ENCODE results near the gene NPPC. TPM values are rescaled to one million over a fixed set of nuclear protein-coding genes. Genes with fewer than 3 reads are reported as not detected.
"Not testable (repeated sequence)": the region's sequence is repeated elsewhere in the genome, so short reads cannot be mapped to it uniquely, and the experiment has no call there.

The NPPC gene
- total and polyA plus RNA-seq, 5 donors from 2014 or later, result not detected

GRCh38 chr2:231890896-231891513 is 35.2 kb downstream of the NPPC start:
- Histone ChIP-seq H3K36me3 (ENCODE audit: control insufficient read depth, insufficient read depth, low read length) (no peaks in the 10 kb centered on the region), H3K4me3 (ENCODE audit: low read depth, low read length) (no peak overlapping the region), H3K27ac (ENCODE audit: insufficient read depth, low read length, poor library complexity, severe bottlenecking) (no peak overlapping the region), H3K9me3 (ENCODE audit: control insufficient read depth in 2 of 2, low read length in 2 of 2) (peaks cover 0 to 2% of the 10 kb centered on the region in 2 experiments), H3K27me3 (ENCODE audit: control insufficient read depth, insufficient read depth, low read length) (peaks cover 2% of the 10 kb centered on the region), H3K4me1 (ENCODE audit: control insufficient read depth, insufficient read depth, low read length, poor library complexity, severe bottlenecking) (no peaks in the 10 kb centered on the region)
- Mint-ChIP-seq H3K36me3 (no peaks in the 10 kb centered on the region), H3K27me3 (peaks cover 21% of the 10 kb centered on the region), H3K9me3 (peaks cover 0 to 7% (median 0%) of the 10 kb centered on the region in 7 donors), H3K27ac (no peak overlapping the region), H3K4me1 (no peaks in the 10 kb centered on the region), H3K4me3 (no peak overlapping the region)
- ATAC-seq (ENCODE audit: low read depth in 2 of 2) (no peak), DNase-seq (no peak)

- Mint-ChIP-seq H3K4me3 (no peak overlapping the region), H3K36me3 (no peaks in the 10 kb centered on the region), H3K27ac (no peak overlapping the region), H3K9me3 (peaks cover 0 to 7% (median 0%) of the 10 kb centered on the region in 7 donors), H3K27me3 (peaks cover 29% of the 10 kb centered on the region), H3K4me1 (no peaks in the 10 kb centered on the region)
- no peak overlapping the region for H3K4me3 ChIP-seq (ENCODE audit: low read depth, low read length)
- no peak for ATAC-seq (ENCODE audit: low read depth in 2 of 2)
- DNase-seq, result no peak
- H3K9me3 ChIP-seq (ENCODE audit: control insufficient read depth in 2 of 2, low read length in 2 of 2), result peaks cover 0 to 4% of the 10 kb centered on the region in 2 experiments
- H3K27me3 ChIP-seq (ENCODE audit: control insufficient read depth, insufficient read depth, low read length), result peaks cover 6% of the 10 kb centered on the region
- no peaks in the 10 kb centered on the region for H3K36me3 ChIP-seq (ENCODE audit: control insufficient read depth, insufficient read depth, low read length)
- no peaks in the 10 kb centered on the region for H3K4me1 ChIP-seq (ENCODE audit: control insufficient read depth, insufficient read depth, low read length, poor library complexity, severe bottlenecking)
- no peak overlapping the region for H3K27ac ChIP-seq (ENCODE audit: insufficient read depth, low read length, poor library complexity, severe bottlenecking)
These were observed 38.4 kb downstream of the NPPC start for GRCh38 chr2:231887756-231888155.

- Mint-ChIP-seq H3K27ac (no peak overlapping the region), H3K4me3 (no peak overlapping the region), H3K9me3 (peaks cover 0 to 7% (median 0%) of the 10 kb centered on the region in 7 donors), H3K36me3 (no peaks in the 10 kb centered on the region), H3K27me3 (peaks cover 40% of the 10 kb centered on the region), H3K4me1 (no peaks in the 10 kb centered on the region)
- Histone ChIP-seq H3K4me3 (ENCODE audit: low read depth, low read length) (no peak overlapping the region), H3K9me3 (ENCODE audit: control insufficient read depth in 2 of 2, low read length in 2 of 2) (peaks cover 0 to 4% of the 10 kb centered on the region in 2 experiments), H3K27ac (ENCODE audit: insufficient read depth, low read length, poor library complexity, severe bottlenecking) (no peak overlapping the region), H3K27me3 (ENCODE audit: control insufficient read depth, insufficient read depth, low read length) (peaks cover 6% of the 10 kb centered on the region), H3K4me1 (ENCODE audit: control insufficient read depth, insufficient read depth, low read length, poor library complexity, severe bottlenecking) (no peaks in the 10 kb centered on the region), H3K36me3 (ENCODE audit: control insufficient read depth, insufficient read depth, low read length) (no peaks in the 10 kb centered on the region)
- no peak for ATAC-seq (ENCODE audit: low read depth in 2 of 2)
- DNase-seq, result no peak
These were observed 40.0 kb downstream of the NPPC start for GRCh38 chr2:231886071-231886681.

- Histone ChIP-seq H3K27ac (ENCODE audit: insufficient read depth, low read length, poor library complexity, severe bottlenecking) (no peak overlapping the region), H3K36me3 (ENCODE audit: control insufficient read depth, insufficient read depth, low read length) (no peaks in the 10 kb centered on the region), H3K4me3 (ENCODE audit: low read depth, low read length) (no peak overlapping the region), H3K4me1 (ENCODE audit: control insufficient read depth, insufficient read depth, low read length, poor library complexity, severe bottlenecking) (no peaks in the 10 kb centered on the region), H3K9me3 (ENCODE audit: control insufficient read depth in 2 of 2, low read length in 2 of 2) (peaks cover 0 to 4% of the 10 kb centered on the region in 2 experiments), H3K27me3 (ENCODE audit: control insufficient read depth, insufficient read depth, low read length) (peaks cover 6% of the 10 kb centered on the region)
- Mint-ChIP-seq H3K4me1 (peaks cover 0 to 4% (median 0%) of the 10 kb centered on the region in 4 donors), H3K27me3 (peaks cover 42% of the 10 kb centered on the region), H3K36me3 (no peaks in the 10 kb centered on the region), H3K9me3 (peaks cover 0 to 7% (median 2%) of the 10 kb centered on the region in 7 donors), H3K27ac (no peak overlapping the region), H3K4me3 (no peak overlapping the region)
- ATAC-seq (ENCODE audit: low read depth in 2 of 2) (no peak), DNase-seq (no peak)
These were observed 41.6 kb downstream of the NPPC start for GRCh38 chr2:231884438-231885140.

- ATAC-seq (ENCODE audit: low read depth in 2 of 2) (no peak), DNase-seq (no peak)
- peaks cover 0 to 4% (median 0%) of the 10 kb centered on the region in 4 donors for H3K4me1 Mint-ChIP-seq
- H3K27ac Mint-ChIP-seq, result no peak overlapping the region
- no peak overlapping the region for H3K27ac ChIP-seq (ENCODE audit: insufficient read depth, low read length, poor library complexity, severe bottlenecking)
- no peaks in the 10 kb centered on the region for H3K36me3 ChIP-seq (ENCODE audit: control insufficient read depth, insufficient read depth, low read length)
- H3K4me1 ChIP-seq (ENCODE audit: control insufficient read depth, insufficient read depth, low read length, poor library complexity, severe bottlenecking), result no peaks in the 10 kb centered on the region
- H3K9me3 Mint-ChIP-seq, result peaks cover 0 to 7% (median 2%) of the 10 kb centered on the region in 7 donors
- no peak overlapping the region for H3K4me3 ChIP-seq (ENCODE audit: low read depth, low read length)
- peaks cover 46% of the 10 kb centered on the region for H3K27me3 Mint-ChIP-seq
- H3K36me3 Mint-ChIP-seq, result no peaks in the 10 kb centered on the region
- H3K9me3 ChIP-seq (ENCODE audit: control insufficient read depth in 2 of 2, low read length in 2 of 2), result peaks cover 0 to 4% of the 10 kb centered on the region in 2 experiments
- peaks cover 6% of the 10 kb centered on the region for H3K27me3 ChIP-seq (ENCODE audit: control insufficient read depth, insufficient read depth, low read length)
- no peak overlapping the region for H3K4me3 Mint-ChIP-seq
These were observed 42.7 kb downstream of the NPPC start for GRCh38 chr2:231883468-231883881.

GRCh38 chr2:231882646-231883045 is 43.5 kb downstream of the NPPC start:
- Mint-ChIP-seq H3K36me3 (no peaks in the 10 kb centered on the region), H3K27me3 (peaks cover 41% of the 10 kb centered on the region), H3K9me3 (peaks cover 0 to 7% (median 2%) of the 10 kb centered on the region in 7 donors), H3K27ac (no peak overlapping the region), H3K4me3 (no peak overlapping the region), H3K4me1 (peaks cover 0 to 4% (median 0%) of the 10 kb centered on the region in 4 donors)
- H3K9me3 ChIP-seq (ENCODE audit: control insufficient read depth in 2 of 2, low read length in 2 of 2), result peaks cover 0 to 4% of the 10 kb centered on the region in 2 experiments
- H3K27me3 ChIP-seq (ENCODE audit: control insufficient read depth, insufficient read depth, low read length), result peaks cover 6% of the 10 kb centered on the region
- H3K36me3 ChIP-seq (ENCODE audit: control insufficient read depth, insufficient read depth, low read length), result no peaks in the 10 kb centered on the region
- ATAC-seq (ENCODE audit: low read depth in 2 of 2) (no peak), DNase-seq (no peak)
- H3K27ac ChIP-seq (ENCODE audit: insufficient read depth, low read length, poor library complexity, severe bottlenecking), result no peak overlapping the region
- no peak overlapping the region for H3K4me3 ChIP-seq (ENCODE audit: low read depth, low read length)
- H3K4me1 ChIP-seq (ENCODE audit: control insufficient read depth, insufficient read depth, low read length, poor library complexity, severe bottlenecking), result no peaks in the 10 kb centered on the region

- not testable (repeated sequence) for H3K9me3 Mint-ChIP-seq; H3K27ac Mint-ChIP-seq; DNase-seq; H3K4me1 ChIP-seq (ENCODE audit: control insufficient read depth, insufficient read depth, low read length, poor library complexity, severe bottlenecking); H3K9me3 ChIP-seq (ENCODE audit: control insufficient read depth in 2 of 2, low read length in 2 of 2); H3K4me3 Mint-ChIP-seq; H3K36me3 ChIP-seq (ENCODE audit: control insufficient read depth, insufficient read depth, low read length); H3K36me3 Mint-ChIP-seq; H3K4me1 Mint-ChIP-seq; H3K4me3 ChIP-seq (ENCODE audit: low read depth, low read length); H3K27ac ChIP-seq (ENCODE audit: insufficient read depth, low read length, poor library complexity, severe bottlenecking); H3K27me3 ChIP-seq (ENCODE audit: control insufficient read depth, insufficient read depth, low read length); ATAC-seq (ENCODE audit: low read depth in 2 of 2)
- peaks cover 41% of the 10 kb centered on the region for H3K27me3 Mint-ChIP-seq
These were observed 45.8 kb downstream of the NPPC start for GRCh38 chr2:231880371-231880770.

All from CD4-positive, CD25-positive, alpha-beta regulatory T cell (primary cell).